ENCODE measurements around the gene CPTP.

Gene CPTP

GRCh38 chr1:1376551-1377226 lies 52.1 kb downstream of the CPTP start:
- Histone ChIP-seq H3K27me3 (ENCODE audit: insufficient read depth, low read length, poor library complexity, severe bottlenecking) (no peaks in the 10 kb centered on the region), H3F3A (ENCODE audit: low read depth) (no peaks in the 10 kb centered on the region), H3K9me2 (replicated peaks; ENCODE audit: low read depth, low read length) (no peaks in the 10 kb centered on the region), H3K4me1 (ENCODE audit: insufficient read depth, low read length, poor library complexity, severe bottlenecking) (peaks cover 30% of the 10 kb centered on the region), H2AFZ (ENCODE audit: low read length) (no peak overlapping the region), H4K20me1 (ENCODE audit: insufficient read depth, low read length, poor library complexity, severe bottlenecking) (peaks cover 14% of the 10 kb centered on the region), H3K4me2 (ENCODE audit: low read depth, low read length, poor library complexity, severe bottlenecking) (peak overlapping the region; percentile 98), H3K9ac (ENCODE audit: low read depth, low read length, poor library complexity, severe bottlenecking) (peak overlapping the region; percentile 84), H3K9me3 (ENCODE audit: insufficient read depth, low read depth, low read length) (no peaks in the 10 kb centered on the region), H3K4me3 (ENCODE audit: low read length, poor library complexity, severe bottlenecking) (peak overlapping the region; percentile 92), H3K36me3 (ENCODE audit: insufficient read depth, low read length) (no peaks in the 10 kb centered on the region), H3K79me2 (ENCODE audit: insufficient read depth, low read length) (peaks cover 38% of the 10 kb centered on the region)
- no peak for TF ChIP-seq EZH2phosphoT487 (IDR thresholded peaks at IDR 0.05; ENCODE audit: borderline replicate concordance)
- TF ChIP-seq, protein P1, sequence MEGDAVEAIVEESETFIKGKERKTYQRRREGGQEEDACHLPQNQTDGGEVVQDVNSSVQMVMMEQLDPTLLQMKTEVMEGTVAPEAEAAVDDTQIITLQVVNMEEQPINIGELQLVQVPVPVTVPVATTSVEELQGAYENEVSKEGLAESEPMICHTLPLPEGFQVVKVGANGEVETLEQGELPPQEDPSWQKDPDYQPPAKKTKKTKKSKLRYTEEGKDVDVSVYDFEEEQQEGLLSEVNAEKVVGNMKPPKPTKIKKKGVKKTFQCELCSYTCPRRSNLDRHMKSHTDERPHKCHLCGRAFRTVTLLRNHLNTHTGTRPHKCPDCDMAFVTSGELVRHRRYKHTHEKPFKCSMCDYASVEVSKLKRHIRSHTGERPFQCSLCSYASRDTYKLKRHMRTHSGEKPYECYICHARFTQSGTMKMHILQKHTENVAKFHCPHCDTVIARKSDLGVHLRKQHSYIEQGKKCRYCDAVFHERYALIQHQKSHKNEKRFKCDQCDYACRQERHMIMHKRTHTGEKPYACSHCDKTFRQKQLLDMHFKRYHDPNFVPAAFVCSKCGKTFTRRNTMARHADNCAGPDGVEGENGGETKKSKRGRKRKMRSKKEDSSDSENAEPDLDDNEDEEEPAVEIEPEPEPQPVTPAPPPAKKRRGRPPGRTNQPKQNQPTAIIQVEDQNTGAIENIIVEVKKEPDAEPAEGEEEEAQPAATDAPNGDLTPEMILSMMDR (conservative IDR thresholded peaks at IDR 0.05; ENCODE audit: low read length): no peak

GRCh38 chr1:1377540-1378205 lies 53.1 kb downstream of the CPTP start:
- Histone ChIP-seq H3F3A (ENCODE audit: low read depth) (no peaks in the 10 kb centered on the region), H3K4me2 (ENCODE audit: low read depth, low read length, poor library complexity, severe bottlenecking) (no peak overlapping the region), H2AFZ (ENCODE audit: low read length) (no peak overlapping the region), H4K20me1 (ENCODE audit: insufficient read depth, low read length, poor library complexity, severe bottlenecking) (peaks cover 11% of the 10 kb centered on the region), H3K27me3 (ENCODE audit: insufficient read depth, low read length, poor library complexity, severe bottlenecking) (no peaks in the 10 kb centered on the region), H3K9ac (ENCODE audit: low read depth, low read length, poor library complexity, severe bottlenecking) (no peak overlapping the region), H3K36me3 (ENCODE audit: insufficient read depth, low read length) (no peaks in the 10 kb centered on the region), H3K9me2 (replicated peaks; ENCODE audit: low read depth, low read length) (no peaks in the 10 kb centered on the region), H3K79me2 (ENCODE audit: insufficient read depth, low read length) (peaks cover 33% of the 10 kb centered on the region), H3K9me3 (ENCODE audit: insufficient read depth, low read depth, low read length) (no peaks in the 10 kb centered on the region), H3K4me1 (ENCODE audit: insufficient read depth, low read length, poor library complexity, severe bottlenecking) (peaks cover 27% of the 10 kb centered on the region), H3K4me3 (ENCODE audit: low read length, poor library complexity, severe bottlenecking) (no peak overlapping the region)
- TF ChIP-seq EZH2phosphoT487 (IDR thresholded peaks at IDR 0.05; ENCODE audit: borderline replicate concordance): no peak
- TF ChIP-seq, protein P1 (conservative IDR thresholded peaks at IDR 0.05; ENCODE audit: low read length): no peak
